ENCODE data around the gene ENOX1. TPM values are rescaled to one million over a fixed set of nuclear protein-coding genes. Genes with fewer than 3 reads are reported as not detected.

Gene ENOX1
- total RNA-seq, 1 donor = 2.2 TPM

- no peak overlapping the region for H3K4me3 ChIP-seq (ENCODE audit: low read depth, low read length)
- peak; percentile 9 for DNase-seq (ENCODE audit: low read depth)
- no peak for TF ChIP-seq CTCF (IDR thresholded peaks at IDR 0.05; ENCODE audit: insufficient read depth, low read depth, low read length)
Observed at GRCh38 chr13:43331672-43332071, 455.1 kb downstream of the ENOX1 start.

DNA sequence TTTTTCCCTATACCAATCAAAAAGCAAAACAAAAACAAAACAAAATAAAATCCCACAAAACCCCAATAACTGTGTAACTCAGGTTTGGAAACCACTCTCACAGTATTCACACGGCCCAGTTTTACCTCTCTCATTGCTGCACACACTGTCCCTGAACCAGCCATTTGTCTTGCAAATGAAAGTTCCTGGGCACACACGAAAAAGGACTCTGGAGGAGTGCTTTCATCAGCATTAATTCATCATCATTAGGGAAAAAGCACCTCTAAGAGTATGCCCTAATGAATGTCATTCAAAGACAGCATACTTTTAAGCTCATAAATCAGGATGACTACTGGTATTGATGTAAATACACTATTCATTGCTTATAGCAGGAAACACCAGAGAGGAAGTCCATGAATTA is 457.1 kb downstream of the ENOX1 start:
- DNase-seq (ENCODE audit: low read depth) = no peak
- no peak for TF ChIP-seq CTCF (IDR thresholded peaks at IDR 0.05; ENCODE audit: insufficient read depth, low read depth, low read length)
- H3K4me3 ChIP-seq (ENCODE audit: low read depth, low read length) = no peak overlapping the region

- no peak for TF ChIP-seq CTCF (IDR thresholded peaks at IDR 0.05; ENCODE audit: insufficient read depth, low read depth, low read length)
- H3K4me3 ChIP-seq (ENCODE audit: low read depth, low read length) = no peak overlapping the region
- DNase-seq (ENCODE audit: low read depth) = no peak
Observed at GRCh38 chr13:43328907-43329306, 457.9 kb downstream of the ENOX1 start.

DNA sequence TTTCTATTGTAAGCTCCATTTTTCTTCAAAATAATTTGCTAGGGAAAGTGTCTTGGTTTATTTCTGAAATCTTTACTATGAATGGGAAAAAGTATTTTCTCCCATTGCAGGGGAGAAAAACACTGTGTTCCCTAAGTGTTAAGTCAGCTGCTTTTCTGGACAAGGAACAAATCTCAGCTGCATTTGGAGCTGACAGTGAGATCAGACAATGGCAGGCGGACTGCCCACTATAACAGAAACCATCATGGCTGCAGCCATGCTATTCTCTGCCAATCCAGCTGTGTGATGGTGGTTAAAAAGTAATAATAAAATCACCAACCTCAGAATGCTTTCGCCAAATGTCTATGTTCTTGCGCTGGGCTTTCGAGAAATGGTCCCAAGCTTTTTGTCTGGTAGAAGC is 460.7 kb downstream of the ENOX1 start:
- no peak for TF ChIP-seq CTCF (IDR thresholded peaks at IDR 0.05; ENCODE audit: insufficient read depth, low read depth, low read length)
- no peak for DNase-seq (ENCODE audit: low read depth)
- H3K4me3 ChIP-seq (ENCODE audit: low read depth, low read length) = no peak overlapping the region

- no peak for DNase-seq (ENCODE audit: low read depth)
- no peak for TF ChIP-seq CTCF (IDR thresholded peaks at IDR 0.05; ENCODE audit: insufficient read depth, low read depth, low read length)
- no peak overlapping the region for H3K4me3 ChIP-seq (ENCODE audit: low read depth, low read length)
Observed at GRCh38 chr13:43325636-43326035, 461.1 kb downstream of the ENOX1 start.

- TF ChIP-seq CTCF (IDR thresholded peaks at IDR 0.05; ENCODE audit: insufficient read depth, low read depth, low read length) = no peak
- no peak for DNase-seq (ENCODE audit: low read depth)
- H3K4me3 ChIP-seq (ENCODE audit: low read depth, low read length) = no peak overlapping the region
Observed at GRCh38 chr13:43324129-43324528, 462.6 kb downstream of the ENOX1 start.

DNA sequence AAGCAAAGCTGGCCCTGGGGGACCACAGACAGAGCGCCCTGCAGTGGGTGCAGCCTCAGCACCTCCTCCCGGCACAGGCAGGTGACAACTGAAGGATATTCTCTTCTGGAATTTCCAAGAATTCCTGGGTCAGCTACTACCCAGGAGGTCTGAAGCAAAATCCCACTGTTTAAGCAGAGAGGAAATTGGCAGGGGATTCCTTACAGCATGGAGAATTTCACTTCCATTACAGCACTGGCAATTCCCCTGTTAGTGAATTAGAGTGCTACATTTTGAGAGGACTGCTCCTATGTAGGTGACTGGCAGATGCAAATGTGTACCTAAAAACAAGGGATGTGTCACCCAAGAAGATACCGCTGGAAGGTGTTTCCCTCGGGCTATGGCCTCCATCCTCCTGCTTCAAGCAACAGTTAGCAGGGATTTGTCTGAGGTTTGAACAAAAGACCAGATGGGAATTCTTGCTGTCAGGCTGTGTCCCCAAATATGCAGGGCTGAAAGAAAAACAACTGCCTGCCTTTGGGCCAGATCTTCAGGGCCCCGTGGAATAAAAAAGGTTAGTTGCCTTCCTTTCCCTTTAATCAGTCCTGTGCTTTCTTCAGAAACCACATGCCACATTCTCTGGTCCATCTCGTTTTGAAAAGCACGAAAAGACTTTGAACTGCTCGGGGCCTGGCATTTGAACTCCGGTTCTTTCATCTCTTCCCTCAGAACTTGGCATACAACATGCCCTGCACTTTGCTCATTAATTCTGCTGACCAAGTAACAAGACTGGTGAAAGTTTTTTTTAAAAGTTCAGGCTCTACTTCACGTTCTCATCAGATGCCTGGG is 466.9 kb downstream of the ENOX1 start:
- H3K4me3 ChIP-seq (ENCODE audit: low read depth, low read length) = no peak overlapping the region
- DNase-seq (ENCODE audit: low read depth) = no peak
- TF ChIP-seq CTCF (IDR thresholded peaks at IDR 0.05; ENCODE audit: insufficient read depth, low read depth, low read length) = no peak
